Prostate gland (tissue), 2 donors: Measurements from ENCODE around the gene NLN.

Source experiments
- CTCF ChIP-seq, 4 experiments: fragments of 200-600 bp in 2 of 4; fragments of 450-650 bp in 2 of 4; sonication (generic) in 2 of 4; IDR thresholded peaks; 1 replicate in 3 of 4; 2 replicates in 1 of 4; pipeline ENCODE4 v1.5.1; 2016 to 2019; ENCODE audit warnings: antibody characterized with exemption in 4 of 4, mild to moderate bottlenecking in 2 of 4, moderate library complexity in 2 of 4
- POLR2A ChIP-seq: fragments of 450-650 bp; IDR thresholded peaks from one replicate; pipeline ENCODE4 v1.6.1; 2016; ENCODE audit warnings: antibody characterized with exemption, mild to moderate bottlenecking
- POLR2AphosphoS5 ChIP-seq: sonication (generic); formaldehyde crosslinking; IDR thresholded peaks from one replicate; pipeline ENCODE4 v1.6.1; 2017; ENCODE audit warnings: antibody characterized with exemption

- TF ChIP-seq POLR2A (no peak), CTCF (IDR thresholded peaks at IDR 0.05) (no peak), POLR2AphosphoS5 (no peak)
Observed at GRCh38 chr5:65758546-65759144, 36.6 kb downstream of the NLN start.
